ENCODE data around the gene FYB1. TPM values are rescaled to one million over a fixed set of nuclear protein-coding genes. Genes with fewer than 3 reads are reported as not detected.

Gene FYB1
- total and polyA plus RNA-seq, 2 donors (not counting 1 experiment from before 2014, with no cell fraction given): 1.3 to 1.4 TPM

GRCh38 chr5:39213447-39214207 is 5.7 kb downstream of the FYB1 start:
- no peak overlapping the region for H3K27ac ChIP-seq (ENCODE audit: low read length in 2 of 2)
- POLR2A ChIA-PET: no interaction called here
- ATAC-seq (ENCODE audit: low read depth) (no peak), DNase-seq (no peak)
- Mint-ChIP-seq H3K27me3 (peaks cover 27% of the 10 kb centered on the region), H3K9me3 (ENCODE audit: insufficient read depth) (no peaks in the 10 kb centered on the region), H3K4me1 (peaks cover 15% of the 10 kb centered on the region), H3K27ac (no peak overlapping the region), H3K4me3 (no peak overlapping the region)
- H2AFZ ChIP-seq (ENCODE audit: insufficient read depth, low read depth, low read length, poor library complexity, severe bottlenecking): no peak overlapping the region
- TF ChIP-seq CTCF (IDR thresholded peaks at IDR 0.05) (no peak), EZH2 (IDR thresholded peaks at IDR 0.05; ENCODE audit: borderline replicate concordance, insufficient read depth, low read depth, low read length, poor library complexity, severe bottlenecking) (no peak)
- H4K20me1 ChIP-seq (ENCODE audit: control insufficient read depth, insufficient read depth, low read length, poor library complexity, severe bottlenecking): no peaks in the 10 kb centered on the region
- H3K27me3 ChIP-seq (replicated peaks in 1 of 4; ENCODE audit: control extremely low read depth in 1 of 4, control insufficient read depth in 3 of 4, insufficient read depth in 4 of 4, low read length in 3 of 4): no peaks in the 10 kb centered on the region
- no peak overlapping the region for H3K9ac ChIP-seq (ENCODE audit: low read length)
- H3K4me1 ChIP-seq (ENCODE audit: control insufficient read depth in 2 of 2, insufficient read depth in 2 of 2, low read length in 2 of 2): peaks cover 16 to 18% of the 10 kb centered on the region in 2 donors
- no peak overlapping the region for H3K4me2 ChIP-seq (replicated peaks; ENCODE audit: low read depth, low read length, poor library complexity, severe bottlenecking)
- 62% methylated on average over 2 of the region's 6 CpGs for WGBS (ENCODE audit: insufficient coverage)
- CTCF ChIA-PET: interaction anchor here (0.6 to 2.2 kb wide), 3 partner anchors 70 to 333 kb away, joined by 3 to 17 read pairs (median 6); no protein-coding TSS in a partner anchor
- H3K79me2 ChIP-seq (ENCODE audit: control insufficient read depth, insufficient read depth, low read length): no peaks in the 10 kb centered on the region
- no peaks in the 10 kb centered on the region for H3K9me3 ChIP-seq (ENCODE audit: control extremely low read depth in 1 of 3, control insufficient read depth in 2 of 3, insufficient read depth in 1 of 3, low read length in 2 of 3)
- intact Hi-C loops (cut with micrococcal nuclease): no loop called here
- H3K36me3 ChIP-seq (replicated peaks in 1 of 2; ENCODE audit: control extremely low read depth in 1 of 2, control insufficient read depth in 1 of 2, extremely low read depth in 1 of 2, insufficient read depth in 2 of 2, low read length in 1 of 2): no peaks in the 10 kb centered on the region
- no peak overlapping the region for H3K4me3 ChIP-seq (ENCODE audit: control extremely low read depth in 1 of 5, extremely low read depth in 1 of 5, insufficient read depth in 1 of 5, low read depth in 2 of 5, low read length in 4 of 5)

GRCh38 chr5:39211773-39212172 is 7.6 kb downstream of the FYB1 start:
- Mint-ChIP-seq H3K27ac (no peak overlapping the region), H3K27me3 (peaks cover 26% of the 10 kb centered on the region), H3K9me3 (ENCODE audit: insufficient read depth) (no peaks in the 10 kb centered on the region), H3K4me1 (peaks cover 15% of the 10 kb centered on the region), H3K4me3 (no peak overlapping the region)
- Histone ChIP-seq H3K9ac (ENCODE audit: low read length) (no peak overlapping the region), H3K4me3 (ENCODE audit: control extremely low read depth in 1 of 5, extremely low read depth in 1 of 5, insufficient read depth in 1 of 5, low read depth in 2 of 5, low read length in 4 of 5) (no peak overlapping the region), H3K4me1 (ENCODE audit: control insufficient read depth in 2 of 2, insufficient read depth in 2 of 2, low read length in 2 of 2) (peaks cover 16 to 18% of the 10 kb centered on the region in 2 donors), H3K4me2 (replicated peaks; ENCODE audit: low read depth, low read length, poor library complexity, severe bottlenecking) (no peak overlapping the region), H3K9me3 (ENCODE audit: control extremely low read depth in 1 of 3, control insufficient read depth in 2 of 3, insufficient read depth in 1 of 3, low read length in 2 of 3) (no peaks in the 10 kb centered on the region), H4K20me1 (ENCODE audit: control insufficient read depth, insufficient read depth, low read length, poor library complexity, severe bottlenecking) (no peaks in the 10 kb centered on the region), H2AFZ (ENCODE audit: insufficient read depth, low read depth, low read length, poor library complexity, severe bottlenecking) (peak overlapping the region; percentile 14), H3K27ac (ENCODE audit: low read length in 2 of 2) (no peak overlapping the region), H3K79me2 (ENCODE audit: control insufficient read depth, insufficient read depth, low read length) (no peaks in the 10 kb centered on the region), H3K27me3 (replicated peaks in 1 of 4; ENCODE audit: control extremely low read depth in 1 of 4, control insufficient read depth in 3 of 4, insufficient read depth in 4 of 4, low read length in 3 of 4) (no peaks in the 10 kb centered on the region), H3K36me3 (replicated peaks in 1 of 2; ENCODE audit: control extremely low read depth in 1 of 2, control insufficient read depth in 1 of 2, extremely low read depth in 1 of 2, insufficient read depth in 2 of 2, low read length in 1 of 2) (no peaks in the 10 kb centered on the region)
- TF ChIP-seq EZH2 (IDR thresholded peaks at IDR 0.05; ENCODE audit: borderline replicate concordance, insufficient read depth, low read depth, low read length, poor library complexity, severe bottlenecking): no peak
- TF ChIP-seq CTCF (IDR thresholded peaks at IDR 0.05): no peak
- 0% methylated on average over 1 of the region's 3 CpGs for WGBS (ENCODE audit: insufficient coverage)
- CTCF ChIA-PET: interaction anchor here (2.2 kb wide), 1 partner anchor 72 kb away, joined by 17 read pairs; no protein-coding TSS in a partner anchor
- ATAC-seq (ENCODE audit: low read depth) (no peak), DNase-seq (peak; percentile 21)
- POLR2A ChIA-PET: no interaction called here
- intact Hi-C loops (cut with micrococcal nuclease): no loop called here

Data from B cell (primary cell).